Gastrocnemius medialis (tissue), 4 donors: ENCODE data around the gene STXBP5L. TPM values are rescaled to one million over a fixed set of nuclear protein-coding genes. Genes with fewer than 3 reads are reported as not detected.

Experiments used
- ATAC-seq, 2 donors: fragments of 150-250 bp; one replicate each; pipeline ENCODE4 v1.9.1; 2016
- DNase-seq, 2 donors: peaks; one replicate each; pipeline ENCODE4 v3.0.0-alpha.2; 2019
- H3K27ac ChIP-seq, 4 donors: fragments of 200-600 bp; sonication (generic); 1 replicate in 1 of 4; 2 replicates in 3 of 4; pipeline ENCODE4 v1.5.1; 2016 to 2018; ENCODE audit warnings: mild to moderate bottlenecking in 2 of 4, moderate library complexity in 1 of 4
- H3K27me3 ChIP-seq, 3 donors: fragments of 200-600 bp; sonication (generic) in 2 of 3; 1 replicate in 1 of 3; 2 replicates in 2 of 3; pipeline versions ENCODE4 v1.5.1 to v1.6.0; 2016 to 2019; ENCODE audit warnings: mild to moderate bottlenecking in 1 of 3, moderate library complexity in 1 of 3
- H3K36me3 ChIP-seq, 2 donors: fragments of 200-600 bp; sonication (generic) in 1 of 2; one replicate each; pipeline ENCODE4 v1.5.1; 2017 to 2018
- H3K4me1 ChIP-seq, 2 donors: fragments of 200-600 bp; sonication (generic) in 1 of 2; one replicate each; pipeline ENCODE4 v1.5.1; 2016 to 2017; ENCODE audit warnings: mild to moderate bottlenecking in 2 of 2
- H3K4me3 ChIP-seq, 4 donors: fragments of 200-600 bp; sonication (generic) in 3 of 4; 1 replicate in 1 of 4; 2 replicates in 3 of 4; pipeline ENCODE4 v1.5.1; 2016 to 2019; ENCODE audit warnings: mild to moderate bottlenecking in 2 of 4
- H3K9me3 ChIP-seq, 3 donors: fragments of 200-600 bp; sonication (generic) in 2 of 3; 1 replicate in 1 of 3; 2 replicates in 2 of 3; pipeline ENCODE4 v1.5.1; 2016 to 2019
- POLR2A ChIP-seq, 2 donors: fragments of 450-650 bp; IDR thresholded peaks; one replicate each; pipeline ENCODE4 v1.6.1; 2017; ENCODE audit warnings: antibody characterized with exemption in 2 of 2, mild to moderate bottlenecking in 2 of 2, moderate library complexity in 2 of 2
- in situ Hi-C, 4 donors: fragments of 200-750 bp; cut with MboI; loops; one replicate each; pipeline versions ENCODE4 v1.15.0 to v1.8.0; 2017; ENCODE audit warnings: low sequenced_read_pairs in 4 of 4
- intact Hi-C: fragments of 100-400 bp; cut with DNase I; formaldehyde crosslinking; loops from one replicate; pipeline ENCODE4 v1.15.1; 2023; ENCODE audit warnings: low total_unique reads
- total RNA-seq, 4 donors: library from RNA; depleted of rRNA; stranded (reverse); fragments of >200 nt; gene quantifications; one replicate each; pipeline versions ENCODE4 v1.1.0 to v1.2.3, GENCODE V29; 2016
- TF ChIP-seq, protein P1 (sequence below), 5 experiments: fragments of 450-650 bp in 3 of 5; fragments of 200-600 bp in 2 of 5; sonication (generic) in 2 of 5; IDR thresholded peaks in 4 of 5; conservative IDR thresholded peaks in 1 of 5; 1 replicate in 4 of 5; 2 replicates in 1 of 5; pipeline ENCODE4 v1.5.1; 2016 to 2019; ENCODE audit warnings: antibody characterized with exemption in 5 of 5, mild to moderate bottlenecking in 3 of 5, moderate library complexity in 3 of 5

STXBP5L gene
- total RNA-seq, 4 donors from 2014 or later: not detected

DNA sequence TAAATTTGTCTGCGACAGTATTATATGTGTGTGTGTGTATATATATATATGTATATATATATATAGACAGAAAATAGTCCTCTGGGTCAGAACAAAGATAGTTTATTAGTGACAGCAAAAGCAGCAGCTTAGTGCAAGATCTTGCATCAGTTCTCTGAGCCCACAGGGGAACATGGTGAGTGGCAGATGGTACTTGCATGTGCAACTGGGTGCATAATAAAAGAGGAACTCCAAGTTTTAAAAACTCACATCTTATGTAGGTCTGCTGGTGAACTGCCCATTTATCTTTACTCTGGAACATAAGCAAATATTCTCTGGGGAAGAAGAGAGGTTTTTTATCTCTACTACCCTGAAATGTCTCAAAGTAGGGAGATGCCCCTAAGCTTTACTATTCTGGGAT, 361.4 kb downstream of the STXBP5L start:
- H3K36me3 ChIP-seq: no peaks in the 10 kb centered on the region
- no peak overlapping the region for H3K4me3 ChIP-seq
- intact Hi-C loops (no loop called here), in situ Hi-C loops (no loop called here)
- DNase-seq: no peak
- no peaks in the 10 kb centered on the region for H3K4me1 ChIP-seq
- H3K9me3 ChIP-seq: no peaks in the 10 kb centered on the region
- no peak for TF ChIP-seq POLR2A (IDR thresholded peaks at IDR 0.05)
- TF ChIP-seq, protein P1, sequence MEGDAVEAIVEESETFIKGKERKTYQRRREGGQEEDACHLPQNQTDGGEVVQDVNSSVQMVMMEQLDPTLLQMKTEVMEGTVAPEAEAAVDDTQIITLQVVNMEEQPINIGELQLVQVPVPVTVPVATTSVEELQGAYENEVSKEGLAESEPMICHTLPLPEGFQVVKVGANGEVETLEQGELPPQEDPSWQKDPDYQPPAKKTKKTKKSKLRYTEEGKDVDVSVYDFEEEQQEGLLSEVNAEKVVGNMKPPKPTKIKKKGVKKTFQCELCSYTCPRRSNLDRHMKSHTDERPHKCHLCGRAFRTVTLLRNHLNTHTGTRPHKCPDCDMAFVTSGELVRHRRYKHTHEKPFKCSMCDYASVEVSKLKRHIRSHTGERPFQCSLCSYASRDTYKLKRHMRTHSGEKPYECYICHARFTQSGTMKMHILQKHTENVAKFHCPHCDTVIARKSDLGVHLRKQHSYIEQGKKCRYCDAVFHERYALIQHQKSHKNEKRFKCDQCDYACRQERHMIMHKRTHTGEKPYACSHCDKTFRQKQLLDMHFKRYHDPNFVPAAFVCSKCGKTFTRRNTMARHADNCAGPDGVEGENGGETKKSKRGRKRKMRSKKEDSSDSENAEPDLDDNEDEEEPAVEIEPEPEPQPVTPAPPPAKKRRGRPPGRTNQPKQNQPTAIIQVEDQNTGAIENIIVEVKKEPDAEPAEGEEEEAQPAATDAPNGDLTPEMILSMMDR (IDR thresholded peaks at IDR 0.05 in 4 of 5, conservative IDR thresholded peaks at IDR 0.05 in 1 of 5): no peak
- H3K27ac ChIP-seq: no peak overlapping the region
- no peak for ATAC-seq
- no peaks in the 10 kb centered on the region for H3K27me3 ChIP-seq

DNA sequence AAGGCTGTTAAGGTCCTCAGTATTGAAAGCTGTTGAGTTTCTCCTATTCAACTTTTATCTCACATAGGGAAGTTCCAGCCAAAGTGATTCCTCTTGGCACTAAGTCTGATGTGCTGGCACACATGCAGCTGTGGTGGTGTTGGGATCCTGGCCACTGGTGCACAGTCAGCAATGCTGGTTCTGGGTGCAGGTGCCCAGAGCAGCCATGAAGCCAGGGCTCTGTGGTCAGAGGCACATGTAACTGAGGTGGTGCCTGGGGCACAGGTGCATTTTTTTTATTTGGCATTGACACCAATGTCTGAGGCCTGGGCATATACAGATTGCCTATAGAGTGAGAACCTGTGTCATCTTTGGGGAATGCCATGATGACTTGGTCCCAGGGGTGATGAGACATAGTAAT, 366.4 kb downstream of the STXBP5L start:
- in situ Hi-C loops: no loop called here
- no peak overlapping the region for H3K27ac ChIP-seq
- ATAC-seq: no peak
- intact Hi-C loops: no loop called here
- H3K9me3 ChIP-seq: no peaks in the 10 kb centered on the region
- H3K27me3 ChIP-seq: no peaks in the 10 kb centered on the region
- no peaks in the 10 kb centered on the region for H3K36me3 ChIP-seq
- TF ChIP-seq POLR2A (IDR thresholded peaks at IDR 0.05): no peak
- TF ChIP-seq, protein P1 (IDR thresholded peaks at IDR 0.05 in 4 of 5, conservative IDR thresholded peaks at IDR 0.05 in 1 of 5): no peak
- H3K4me1 ChIP-seq: no peaks in the 10 kb centered on the region
- H3K4me3 ChIP-seq: no peak overlapping the region
- no peak for DNase-seq

DNA sequence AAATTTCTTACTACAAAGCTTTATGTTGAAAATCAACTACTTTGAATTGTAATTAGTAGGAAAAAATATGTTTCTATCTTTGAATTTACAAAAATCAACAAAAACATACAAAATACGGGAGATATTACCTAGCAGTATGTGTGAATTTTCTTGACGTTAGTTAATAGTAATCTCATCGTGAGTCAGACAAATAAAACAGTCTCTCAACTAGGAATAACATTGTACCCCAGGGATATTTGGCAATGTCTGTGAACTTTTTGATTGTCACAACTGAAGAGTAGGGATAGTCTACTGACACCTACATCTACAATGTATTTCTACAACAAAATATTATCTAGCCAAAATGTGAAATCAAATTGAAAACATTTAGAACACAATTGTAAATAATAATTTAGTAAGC, 387.4 kb downstream of the STXBP5L start:
- in situ Hi-C loops: no loop called here
- Histone ChIP-seq H3K27me3 (no peaks in the 10 kb centered on the region), H3K27ac (no peak overlapping the region), H3K4me1 (no peaks in the 10 kb centered on the region), H3K36me3 (no peaks in the 10 kb centered on the region), H3K4me3 (no peak overlapping the region), H3K9me3 (no peaks in the 10 kb centered on the region)
- ATAC-seq: no peak
- intact Hi-C loops: no loop called here
- no peak for DNase-seq
- TF ChIP-seq, protein P1 (IDR thresholded peaks at IDR 0.05 in 4 of 5, conservative IDR thresholded peaks at IDR 0.05 in 1 of 5): no peak
- TF ChIP-seq POLR2A (IDR thresholded peaks at IDR 0.05): no peak

DNA sequence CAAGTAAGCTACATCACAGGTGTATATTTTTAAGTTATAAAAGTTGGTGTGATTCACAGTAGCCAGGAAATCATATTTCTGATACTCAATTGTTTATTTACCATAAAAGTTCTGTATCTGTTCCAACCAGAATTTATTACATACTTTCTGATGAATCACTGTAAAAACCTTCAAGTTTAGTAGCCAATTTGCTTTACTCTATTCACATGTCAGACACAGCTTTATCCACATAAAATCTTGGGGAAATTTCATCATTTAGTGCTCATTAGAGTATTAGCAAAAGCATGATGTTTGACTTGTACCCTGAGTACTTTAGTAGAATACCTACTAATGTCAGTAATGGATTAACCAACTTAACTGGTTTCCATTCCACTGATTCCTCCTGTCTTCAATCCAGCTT, 388.0 kb downstream of the STXBP5L start:
- ATAC-seq: no peak
- no peaks in the 10 kb centered on the region for H3K36me3 ChIP-seq
- TF ChIP-seq, protein P1 (IDR thresholded peaks at IDR 0.05 in 4 of 5, conservative IDR thresholded peaks at IDR 0.05 in 1 of 5): no peak
- no peak for TF ChIP-seq POLR2A (IDR thresholded peaks at IDR 0.05)
- intact Hi-C loops: no loop called here
- H3K27ac ChIP-seq: no peak overlapping the region
- H3K4me3 ChIP-seq: no peak overlapping the region
- H3K27me3 ChIP-seq: no peaks in the 10 kb centered on the region
- no peaks in the 10 kb centered on the region for H3K9me3 ChIP-seq
- DNase-seq: no peak
- in situ Hi-C loops: no loop called here
- H3K4me1 ChIP-seq: no peaks in the 10 kb centered on the region

DNA sequence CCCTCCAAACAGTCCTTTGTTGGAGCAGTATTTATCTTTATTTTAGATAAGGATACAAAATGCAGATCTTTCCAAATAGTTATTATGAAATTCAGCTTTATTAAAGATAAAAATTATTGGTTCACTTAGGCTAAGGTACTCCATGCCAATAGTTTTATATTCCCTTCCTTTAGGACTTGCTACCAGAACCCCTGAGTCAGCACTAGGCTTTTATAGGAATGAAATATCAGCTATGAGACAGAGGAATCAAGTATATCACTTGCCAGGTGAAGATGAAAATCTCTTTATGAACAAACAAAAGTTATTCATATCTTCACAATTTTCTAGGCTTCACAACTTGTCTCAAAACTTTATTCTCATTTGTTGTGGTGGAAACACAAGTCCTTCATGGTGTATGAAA, 416.3 kb downstream of the STXBP5L start:
- no peaks in the 10 kb centered on the region for H3K36me3 ChIP-seq
- H3K27ac ChIP-seq: no peak overlapping the region
- intact Hi-C loops (no loop called here), in situ Hi-C loops (no loop called here)
- no peak overlapping the region for H3K4me3 ChIP-seq
- H3K27me3 ChIP-seq: no peaks in the 10 kb centered on the region
- no peak for TF ChIP-seq POLR2A (IDR thresholded peaks at IDR 0.05)
- TF ChIP-seq, protein P1 (IDR thresholded peaks at IDR 0.05 in 4 of 5, conservative IDR thresholded peaks at IDR 0.05 in 1 of 5): no peak
- ATAC-seq (no peak), DNase-seq (no peak)
- H3K9me3 ChIP-seq: no peaks in the 10 kb centered on the region
- no peaks in the 10 kb centered on the region for H3K4me1 ChIP-seq
